HS-5 (cell line): ENCODE data around the gene GABBR1.
A peak's percentile ranks its signal among the peaks of the same experiment; 100 is the strongest.

Experiments
- DNase-seq: peaks from one replicate; pipeline ENCODE4 v3.0.0-alpha.2; 2012; ENCODE audit warnings: low read depth

Gene GABBR1

GRCh38 chr6:29620630-29621029 is 12.4 kb downstream of the GABBR1 start:
- DNase-seq: no peak

- no peak for DNase-seq
Observed at GRCh38 chr6:29619578-29620160, 13.3 kb downstream of the GABBR1 start.

- no peak for DNase-seq
Observed at GRCh38 chr6:29617782-29618554, 15.0 kb downstream of the GABBR1 start.

GRCh38 chr6:29611426-29611825 is 21.6 kb downstream of the GABBR1 start:
- no peak for DNase-seq

GRCh38 chr6:29610540-29610939 is 22.4 kb downstream of the GABBR1 start:
- no peak for DNase-seq

GRCh38 chr6:29608131-29608530 is 24.9 kb downstream of the GABBR1 start:
- no peak for DNase-seq

- DNase-seq: no peak
Observed at GRCh38 chr6:29603930-29604329, 29.1 kb downstream of the GABBR1 start.

- DNase-seq: no peak
Observed at GRCh38 chr6:29603456-29603855, 29.5 kb downstream of the GABBR1 start.

- no peak for DNase-seq
Observed at GRCh38 chr6:29602564-29603361, 30.2 kb downstream of the GABBR1 start.

GRCh38 chr6:29598172-29598747 is 34.7 kb downstream of the GABBR1 start:
- no peak for DNase-seq

GRCh38 chr6:29597184-29597583 is 35.8 kb downstream of the GABBR1 start:
- DNase-seq: no peak

GRCh38 chr6:29596381-29596900 is 36.5 kb downstream of the GABBR1 start:
- no peak for DNase-seq

- DNase-seq: no peak
Observed at GRCh38 chr6:29593199-29593855, 39.7 kb downstream of the GABBR1 start.

- no peak for DNase-seq
Observed at GRCh38 chr6:29591677-29592076, 41.3 kb downstream of the GABBR1 start.

GRCh38 chr6:29590218-29590808 is 42.7 kb downstream of the GABBR1 start:
- no peak for DNase-seq

GRCh38 chr6:29589423-29590048 is 43.4 kb downstream of the GABBR1 start:
- DNase-seq: peak; percentile 22

GRCh38 chr6:29584821-29585220 is 48.2 kb downstream of the GABBR1 start, which contains the start of gene OR2H2:
OR2H2 (plus strand) TSS chr6:29585121; CDS start chr6:29587945, 2,824 bp downstream.
- no peak for DNase-seq

GRCh38 chr6:29577544-29577943 is 55.4 kb downstream of the GABBR1 start:
- no peak for DNase-seq

GRCh38 chr6:29576056-29576455 is 56.9 kb downstream of the GABBR1 start:
- no peak for DNase-seq

GRCh38 chr6:29567991-29568390 is 65.0 kb downstream of the GABBR1 start:
- no peak for DNase-seq

GRCh38 chr6:29567541-29567940 is 65.4 kb downstream of the GABBR1 start:
- DNase-seq: no peak
